ENCODE measurements around the gene PDE7B.

The PDE7B gene

DNA sequence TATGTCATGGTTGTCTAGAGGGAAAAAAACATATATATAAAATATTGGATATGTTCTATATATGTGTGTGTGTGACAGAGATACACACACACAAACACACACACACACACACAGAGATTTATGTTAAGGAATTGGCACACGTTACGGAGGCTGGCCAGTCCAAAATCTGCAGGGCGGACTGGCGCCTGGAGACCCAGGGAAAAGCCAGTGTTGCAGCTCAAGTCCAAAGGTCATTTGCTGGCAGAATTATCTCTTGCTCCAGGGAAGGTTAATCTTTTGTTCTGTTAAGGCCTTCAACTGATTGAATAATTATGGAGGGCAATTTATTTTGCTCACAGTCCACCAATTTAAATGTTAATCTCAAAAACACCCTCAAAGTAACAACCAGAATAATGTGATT lies 37.5 kb upstream of the PDE7B start:
- no peak for DNase-seq
- Histone ChIP-seq H2AFZ (ENCODE audit: low read length) (no peak overlapping the region), H3K36me3 (replicated peaks; ENCODE audit: insufficient read depth, low read length) (no peaks in the 10 kb centered on the region), H3K4me2 (ENCODE audit: low read depth, low read length) (no peak overlapping the region), H4K20me1 (ENCODE audit: insufficient read depth, low read length) (no peaks in the 10 kb centered on the region), H3K4me1 (ENCODE audit: low read length) (no peaks in the 10 kb centered on the region), H3K27me3 (replicated peaks; ENCODE audit: insufficient read depth, low read length) (no peaks in the 10 kb centered on the region), H3K4me3 (ENCODE audit: low read length) (no peak overlapping the region), H3K9ac (ENCODE audit: low read length) (no peak overlapping the region), H3K9me2 (replicated peaks; ENCODE audit: insufficient read depth, low read length) (no peaks in the 10 kb centered on the region), H3K79me2 (ENCODE audit: low read length) (no peaks in the 10 kb centered on the region), H3K9me3 (replicated peaks; ENCODE audit: insufficient read depth, low read length) (no peaks in the 10 kb centered on the region), H3F3A (ENCODE audit: insufficient read depth, low read length) (no peaks in the 10 kb centered on the region), H3K27ac (ENCODE audit: low read length) (no peak overlapping the region)
- TF ChIP-seq, protein P1, sequence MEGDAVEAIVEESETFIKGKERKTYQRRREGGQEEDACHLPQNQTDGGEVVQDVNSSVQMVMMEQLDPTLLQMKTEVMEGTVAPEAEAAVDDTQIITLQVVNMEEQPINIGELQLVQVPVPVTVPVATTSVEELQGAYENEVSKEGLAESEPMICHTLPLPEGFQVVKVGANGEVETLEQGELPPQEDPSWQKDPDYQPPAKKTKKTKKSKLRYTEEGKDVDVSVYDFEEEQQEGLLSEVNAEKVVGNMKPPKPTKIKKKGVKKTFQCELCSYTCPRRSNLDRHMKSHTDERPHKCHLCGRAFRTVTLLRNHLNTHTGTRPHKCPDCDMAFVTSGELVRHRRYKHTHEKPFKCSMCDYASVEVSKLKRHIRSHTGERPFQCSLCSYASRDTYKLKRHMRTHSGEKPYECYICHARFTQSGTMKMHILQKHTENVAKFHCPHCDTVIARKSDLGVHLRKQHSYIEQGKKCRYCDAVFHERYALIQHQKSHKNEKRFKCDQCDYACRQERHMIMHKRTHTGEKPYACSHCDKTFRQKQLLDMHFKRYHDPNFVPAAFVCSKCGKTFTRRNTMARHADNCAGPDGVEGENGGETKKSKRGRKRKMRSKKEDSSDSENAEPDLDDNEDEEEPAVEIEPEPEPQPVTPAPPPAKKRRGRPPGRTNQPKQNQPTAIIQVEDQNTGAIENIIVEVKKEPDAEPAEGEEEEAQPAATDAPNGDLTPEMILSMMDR (IDR thresholded peaks at IDR 0.05; ENCODE audit: low read length) = no peak

DNA sequence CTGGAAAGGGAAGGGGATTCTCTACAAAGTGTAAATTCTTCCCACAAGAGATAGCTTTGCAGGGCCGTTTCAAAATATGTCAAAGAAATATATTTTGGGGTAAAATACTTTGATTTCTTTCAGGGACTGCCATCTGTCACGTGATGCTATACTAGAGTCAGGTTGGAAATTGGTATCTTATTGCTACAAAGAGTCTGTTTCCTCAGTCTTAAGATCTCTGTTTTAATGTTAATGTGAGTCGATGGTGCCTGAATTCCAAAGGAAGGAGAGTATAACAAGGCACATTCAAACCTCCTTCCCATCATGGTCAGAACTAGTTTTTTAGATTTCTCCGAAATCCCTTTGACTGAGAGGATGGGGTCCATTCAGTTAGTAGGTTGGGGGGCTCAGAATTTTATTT lies 36.3 kb upstream of the PDE7B start:
- Histone ChIP-seq H3K9me3 (replicated peaks; ENCODE audit: insufficient read depth, low read length) (no peaks in the 10 kb centered on the region), H3K79me2 (ENCODE audit: low read length) (no peaks in the 10 kb centered on the region), H3K4me3 (ENCODE audit: low read length) (no peak overlapping the region), H4K20me1 (ENCODE audit: insufficient read depth, low read length) (no peaks in the 10 kb centered on the region), H3K9ac (ENCODE audit: low read length) (no peak overlapping the region), H2AFZ (ENCODE audit: low read length) (no peak overlapping the region), H3K4me2 (ENCODE audit: low read depth, low read length) (no peak overlapping the region), H3K9me2 (replicated peaks; ENCODE audit: insufficient read depth, low read length) (no peaks in the 10 kb centered on the region), H3K27me3 (replicated peaks; ENCODE audit: insufficient read depth, low read length) (no peaks in the 10 kb centered on the region), H3F3A (ENCODE audit: insufficient read depth, low read length) (no peaks in the 10 kb centered on the region), H3K27ac (ENCODE audit: low read length) (no peak overlapping the region), H3K36me3 (replicated peaks; ENCODE audit: insufficient read depth, low read length) (no peaks in the 10 kb centered on the region), H3K4me1 (ENCODE audit: low read length) (no peaks in the 10 kb centered on the region)
- no peak for DNase-seq
- TF ChIP-seq EZH2 (optimal IDR thresholded peaks at IDR 0.05; ENCODE audit: low read depth, low read length) = no peak
- no peak for TF ChIP-seq EZH2phosphoT487 (IDR thresholded peaks at IDR 0.05; ENCODE audit: low read length)
- TF ChIP-seq, protein P1 (IDR thresholded peaks at IDR 0.05; ENCODE audit: low read length) = no peak

DNA sequence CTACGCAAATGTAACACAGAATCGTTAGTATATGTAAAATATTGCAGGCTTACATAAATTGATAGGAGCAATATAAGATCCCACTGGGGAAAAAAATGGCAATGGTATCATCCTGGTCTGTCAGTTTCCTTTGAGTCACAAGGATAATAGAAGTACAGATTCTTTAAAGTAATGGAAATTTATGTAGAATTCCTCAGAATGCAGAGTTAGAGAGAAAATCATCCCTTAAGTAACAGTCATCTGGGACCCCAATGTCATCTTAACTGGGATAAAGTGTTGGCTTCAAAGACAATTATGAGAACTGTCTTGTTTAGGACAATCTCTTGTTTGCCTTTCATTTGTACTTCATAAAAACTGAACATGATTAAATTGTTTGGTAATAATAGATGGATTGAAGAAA lies 34.5 kb upstream of the PDE7B start:
- no peaks in the 10 kb centered on the region for H3K36me3 ChIP-seq (replicated peaks; ENCODE audit: insufficient read depth, low read length)
- H2AFZ ChIP-seq (ENCODE audit: low read length) = no peak overlapping the region
- H3K4me3 ChIP-seq (ENCODE audit: low read length) = no peak overlapping the region
- no peak overlapping the region for H3K27ac ChIP-seq (ENCODE audit: low read length)
- no peaks in the 10 kb centered on the region for H3K9me2 ChIP-seq (replicated peaks; ENCODE audit: insufficient read depth, low read length)
- H3F3A ChIP-seq (ENCODE audit: insufficient read depth, low read length) = no peaks in the 10 kb centered on the region
- DNase-seq = no peak
- no peak overlapping the region for H3K4me2 ChIP-seq (ENCODE audit: low read depth, low read length)
- H3K4me1 ChIP-seq (ENCODE audit: low read length) = no peaks in the 10 kb centered on the region
- H3K79me2 ChIP-seq (ENCODE audit: low read length) = no peaks in the 10 kb centered on the region
- no peaks in the 10 kb centered on the region for H3K27me3 ChIP-seq (replicated peaks; ENCODE audit: insufficient read depth, low read length)
- no peaks in the 10 kb centered on the region for H3K9me3 ChIP-seq (replicated peaks; ENCODE audit: insufficient read depth, low read length)
- no peaks in the 10 kb centered on the region for H4K20me1 ChIP-seq (ENCODE audit: insufficient read depth, low read length)
- TF ChIP-seq EZH2phosphoT487 (IDR thresholded peaks at IDR 0.05; ENCODE audit: low read length) (no peak), EZH2 (optimal IDR thresholded peaks at IDR 0.05; ENCODE audit: low read depth, low read length) (no peak)
- TF ChIP-seq, protein P1 (IDR thresholded peaks at IDR 0.05; ENCODE audit: low read length) = no peak
- no peak overlapping the region for H3K9ac ChIP-seq (ENCODE audit: low read length)

DNA sequence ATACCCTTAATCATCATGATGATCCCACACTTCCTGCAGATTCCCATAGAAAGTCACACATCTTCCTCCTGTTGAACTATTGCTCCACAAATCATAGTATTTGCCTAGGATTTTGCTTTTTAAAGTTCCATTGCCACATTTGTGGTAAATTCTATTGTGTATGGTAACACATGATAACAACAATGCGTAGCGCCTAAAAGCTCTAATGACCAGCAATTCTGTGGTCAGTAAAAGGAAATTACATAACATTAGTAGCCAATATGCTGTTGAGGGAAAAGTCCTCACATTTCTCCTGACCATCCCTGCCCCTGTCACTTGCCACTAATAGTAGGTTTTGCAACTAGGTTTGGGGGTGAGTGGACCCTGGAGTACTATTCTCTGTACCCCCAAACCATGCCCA lies 31.8 kb upstream of the PDE7B start:
- TF ChIP-seq, protein P1 (IDR thresholded peaks at IDR 0.05; ENCODE audit: low read length) = no peak
- TF ChIP-seq EZH2 (optimal IDR thresholded peaks at IDR 0.05; ENCODE audit: low read depth, low read length) (no peak), EZH2phosphoT487 (IDR thresholded peaks at IDR 0.05; ENCODE audit: low read length) (no peak)
- Histone ChIP-seq H3K9me3 (replicated peaks; ENCODE audit: insufficient read depth, low read length) (no peaks in the 10 kb centered on the region), H3K4me1 (ENCODE audit: low read length) (no peaks in the 10 kb centered on the region), H3K9ac (ENCODE audit: low read length) (no peak overlapping the region), H3K27me3 (replicated peaks; ENCODE audit: insufficient read depth, low read length) (no peaks in the 10 kb centered on the region), H2AFZ (ENCODE audit: low read length) (no peak overlapping the region), H3K79me2 (ENCODE audit: low read length) (no peaks in the 10 kb centered on the region), H3K4me3 (ENCODE audit: low read length) (no peak overlapping the region), H3K4me2 (ENCODE audit: low read depth, low read length) (no peak overlapping the region), H3K27ac (ENCODE audit: low read length) (no peak overlapping the region), H4K20me1 (ENCODE audit: insufficient read depth, low read length) (no peaks in the 10 kb centered on the region), H3F3A (ENCODE audit: insufficient read depth, low read length) (no peaks in the 10 kb centered on the region), H3K9me2 (replicated peaks; ENCODE audit: insufficient read depth, low read length) (no peaks in the 10 kb centered on the region), H3K36me3 (replicated peaks; ENCODE audit: insufficient read depth, low read length) (no peaks in the 10 kb centered on the region)
- DNase-seq = no peak

All from MM.1S (cell line).